Measurements from ENCODE around the gene CRB3. TPM values are rescaled to one million over a fixed set of nuclear protein-coding genes. Genes with fewer than 3 reads are reported as not detected.

The CRB3 gene, protein sequence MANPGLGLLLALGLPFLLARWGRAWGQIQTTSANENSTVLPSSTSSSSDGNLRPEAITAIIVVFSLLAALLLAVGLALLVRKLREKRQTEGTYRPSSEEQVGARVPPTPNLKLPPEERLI
- 0.12 TPM in 1 of 2 replicates, not detected in the other for total RNA-seq

DNA sequence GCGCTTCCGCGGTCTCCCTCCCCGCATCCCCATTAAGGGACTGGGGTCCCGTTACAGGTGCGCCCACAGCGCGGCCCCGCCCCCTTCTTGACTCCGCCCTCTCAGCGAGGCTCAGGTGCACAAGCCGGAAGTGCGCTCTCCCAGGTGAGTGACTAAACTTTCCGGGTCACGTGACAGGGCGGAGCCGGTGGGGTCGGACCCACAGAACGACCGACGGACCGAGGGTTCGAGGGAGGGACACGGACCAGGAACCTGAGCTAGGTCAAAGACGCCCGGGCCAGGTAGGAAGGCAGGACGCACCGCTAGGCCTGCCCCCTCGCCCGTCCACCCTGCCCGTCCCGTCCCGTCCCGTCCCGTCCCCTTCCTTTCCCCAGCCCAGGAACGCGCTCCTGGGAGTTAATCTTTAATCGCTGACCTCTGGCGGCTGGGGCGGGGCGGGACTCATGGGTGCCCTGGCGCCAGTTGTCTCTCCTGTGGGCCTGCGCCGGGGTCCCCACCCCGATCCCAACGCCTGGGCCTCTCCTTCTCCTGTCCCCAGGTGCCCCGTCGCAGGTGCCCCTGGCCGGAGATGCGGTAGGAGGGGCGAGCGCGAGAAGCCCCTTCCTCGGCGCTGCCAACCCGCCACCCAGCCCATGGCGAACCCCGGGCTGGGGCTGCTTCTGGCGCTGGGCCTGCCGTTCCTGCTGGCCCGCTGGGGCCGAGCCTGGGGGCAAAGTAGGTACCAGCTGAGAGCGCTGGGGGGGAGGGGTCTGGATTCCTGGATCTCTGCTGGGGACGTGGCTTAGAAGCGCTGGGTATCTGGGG, at the start of gene CRB3:
Gene CRB3 (plus strand): TSS at position 202 of the 804 bp plus-strand sequence. CDS start 431 bp downstream, at position 633.

DNA sequence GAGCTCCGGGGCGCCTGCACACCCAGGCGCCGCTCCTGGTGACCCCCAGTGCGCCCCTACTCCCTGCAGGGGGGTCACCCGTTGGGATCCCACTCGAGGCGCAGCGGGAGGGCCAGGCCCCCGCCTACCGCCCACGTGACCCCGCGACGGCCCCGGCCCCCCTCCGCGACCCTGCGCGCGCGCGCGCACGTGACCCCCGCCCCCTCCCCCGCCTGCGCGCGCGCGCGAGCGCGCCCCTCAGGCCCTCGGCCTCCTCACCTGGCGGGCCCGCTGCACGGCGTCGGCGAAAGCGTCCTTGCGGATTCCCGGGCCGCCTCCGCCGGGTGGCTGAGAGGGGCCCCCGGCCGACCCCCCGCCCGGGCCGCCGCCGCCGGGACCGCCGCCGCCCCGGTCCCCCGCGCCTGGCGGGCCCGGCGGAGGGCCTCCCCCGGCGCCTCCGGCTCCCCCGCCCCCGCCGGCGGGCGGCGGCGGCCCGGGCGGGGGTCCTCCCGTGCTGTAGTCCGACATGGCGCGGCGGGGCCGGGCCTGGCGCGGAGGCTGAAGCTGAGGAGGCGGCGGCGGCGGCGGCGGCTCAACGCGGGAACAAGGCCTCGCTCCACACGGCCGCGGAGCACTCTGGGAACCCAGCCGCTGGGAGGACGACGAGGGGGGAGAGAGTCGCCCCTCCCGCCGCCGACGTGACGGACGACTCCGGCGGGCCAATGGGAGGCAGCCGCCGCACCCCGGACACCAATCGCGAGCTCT, 39.7 kb upstream of the CRB3 start, which contains the start of gene KHSRP:
Gene KHSRP (minus strand): TSS at position 617 of the 744 bp plus-strand sequence. CDS start 110 bp downstream, at position 507.

DNA sequence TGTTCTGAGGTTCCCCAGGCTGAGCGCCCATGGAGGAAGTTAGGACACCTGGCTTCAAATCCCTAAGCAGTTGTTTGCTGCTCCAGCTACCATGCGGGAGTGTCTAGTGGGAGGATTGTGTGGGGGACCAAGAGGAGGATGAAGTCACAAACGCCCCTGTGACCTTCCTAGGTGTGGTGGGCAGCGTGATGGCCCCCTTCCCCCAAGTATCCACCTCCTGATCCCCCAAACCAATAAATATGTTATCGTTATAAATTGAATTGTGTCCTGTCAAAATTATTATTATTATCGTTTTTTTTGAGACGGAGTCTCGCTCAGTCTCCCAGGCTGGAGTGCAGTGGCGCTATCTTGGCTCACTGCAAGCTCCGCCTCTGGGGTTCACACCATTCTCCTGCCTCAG, 30.4 kb upstream of the CRB3 start, which contains the start of gene SLC25A41:
Gene SLC25A41 (minus strand): TSS at position 101 of the 400 bp plus-strand sequence. CDS start 70 bp downstream, at position 31.

DNA sequence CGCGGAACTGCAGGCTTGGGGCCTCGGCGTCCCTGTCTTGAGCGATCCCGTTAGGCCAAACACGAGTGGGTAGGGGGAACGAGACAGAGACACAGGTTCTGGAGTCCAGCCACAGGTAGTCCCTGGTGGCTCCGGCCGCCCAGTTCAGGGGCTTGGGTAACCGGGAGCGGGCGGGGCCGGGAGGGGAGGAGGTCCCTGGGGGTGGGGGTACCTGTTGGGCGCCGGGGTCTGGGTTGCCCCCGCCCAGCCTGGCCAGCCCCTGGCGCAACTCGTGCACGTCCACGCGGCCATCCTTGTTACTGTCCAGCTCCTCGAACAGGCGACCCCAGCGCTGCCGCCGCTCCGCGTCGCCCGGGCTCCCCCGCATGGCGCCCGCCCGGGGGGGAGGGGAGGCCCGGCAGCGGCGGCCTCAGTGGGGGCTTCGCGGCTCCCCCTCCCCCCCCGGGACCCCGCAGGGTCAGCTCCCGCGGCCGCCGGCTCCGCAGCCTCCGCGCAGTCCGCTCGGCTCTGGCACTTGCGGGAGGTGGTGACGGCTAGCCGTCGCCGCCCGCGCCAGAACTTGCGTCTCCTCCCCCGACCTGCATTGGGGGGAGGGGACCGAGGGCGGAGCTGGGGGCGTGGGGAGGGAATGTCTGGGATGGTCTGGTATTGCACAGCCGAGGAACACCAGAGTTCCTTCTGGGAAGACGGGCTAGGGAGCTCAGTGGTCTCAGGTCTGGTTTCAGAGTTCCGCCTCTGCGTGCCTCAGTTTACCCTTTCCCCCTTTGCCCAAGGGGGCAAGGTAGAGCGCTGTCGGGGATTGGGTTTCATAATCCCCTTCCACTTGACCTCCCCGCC, 4.6 kb upstream of the CRB3 start, which contains the start of gene SLC25A23:
Gene SLC25A23 (minus strand): TSS at position 531 of the 837 bp plus-strand sequence. CDS start 164 bp downstream, at position 367.

DNA sequence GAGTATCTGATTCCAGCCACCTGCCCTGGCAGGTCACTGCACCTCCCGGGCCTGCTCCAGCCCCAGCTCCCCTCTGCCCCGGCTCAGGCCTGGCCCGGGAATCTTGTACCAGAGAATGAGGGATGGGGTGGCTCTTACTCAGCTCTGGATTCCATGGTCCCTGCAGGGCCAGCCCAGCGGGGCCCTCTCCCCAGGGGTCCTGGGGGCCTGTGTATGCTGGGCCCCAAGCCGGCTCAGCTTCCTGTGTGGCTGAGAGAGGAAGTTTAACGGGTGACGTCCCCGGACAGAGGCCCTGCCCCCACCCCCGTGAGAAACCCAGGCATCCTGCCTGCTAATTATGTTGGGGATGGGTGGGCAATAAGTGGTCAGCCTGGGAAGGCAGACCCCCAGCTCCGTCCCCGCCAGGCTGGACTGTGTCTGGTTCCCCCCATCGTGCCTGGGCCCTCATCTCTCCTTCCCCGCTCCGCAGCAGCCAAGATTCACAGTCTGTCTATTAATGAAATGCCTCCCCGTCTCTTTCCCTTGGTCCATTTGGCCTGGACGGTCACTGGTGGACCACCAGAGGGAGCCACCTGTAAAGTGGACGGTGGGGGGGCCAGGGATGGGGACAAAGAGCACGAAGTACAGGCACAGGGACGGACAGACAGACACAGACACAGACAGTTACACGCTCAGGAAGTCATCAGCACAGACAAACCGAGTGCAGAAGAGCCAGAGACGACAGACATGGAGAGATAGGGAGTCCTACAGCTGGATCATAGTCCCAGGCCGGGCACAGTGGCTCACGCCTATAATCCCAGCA, 17.7 kb downstream of the CRB3 start, which contains the start of gene DENND1C:
Gene DENND1C (minus strand): TSS at position 247 of the 802 bp plus-strand sequence. CDS start 92 bp downstream, at position 155.

DNA sequence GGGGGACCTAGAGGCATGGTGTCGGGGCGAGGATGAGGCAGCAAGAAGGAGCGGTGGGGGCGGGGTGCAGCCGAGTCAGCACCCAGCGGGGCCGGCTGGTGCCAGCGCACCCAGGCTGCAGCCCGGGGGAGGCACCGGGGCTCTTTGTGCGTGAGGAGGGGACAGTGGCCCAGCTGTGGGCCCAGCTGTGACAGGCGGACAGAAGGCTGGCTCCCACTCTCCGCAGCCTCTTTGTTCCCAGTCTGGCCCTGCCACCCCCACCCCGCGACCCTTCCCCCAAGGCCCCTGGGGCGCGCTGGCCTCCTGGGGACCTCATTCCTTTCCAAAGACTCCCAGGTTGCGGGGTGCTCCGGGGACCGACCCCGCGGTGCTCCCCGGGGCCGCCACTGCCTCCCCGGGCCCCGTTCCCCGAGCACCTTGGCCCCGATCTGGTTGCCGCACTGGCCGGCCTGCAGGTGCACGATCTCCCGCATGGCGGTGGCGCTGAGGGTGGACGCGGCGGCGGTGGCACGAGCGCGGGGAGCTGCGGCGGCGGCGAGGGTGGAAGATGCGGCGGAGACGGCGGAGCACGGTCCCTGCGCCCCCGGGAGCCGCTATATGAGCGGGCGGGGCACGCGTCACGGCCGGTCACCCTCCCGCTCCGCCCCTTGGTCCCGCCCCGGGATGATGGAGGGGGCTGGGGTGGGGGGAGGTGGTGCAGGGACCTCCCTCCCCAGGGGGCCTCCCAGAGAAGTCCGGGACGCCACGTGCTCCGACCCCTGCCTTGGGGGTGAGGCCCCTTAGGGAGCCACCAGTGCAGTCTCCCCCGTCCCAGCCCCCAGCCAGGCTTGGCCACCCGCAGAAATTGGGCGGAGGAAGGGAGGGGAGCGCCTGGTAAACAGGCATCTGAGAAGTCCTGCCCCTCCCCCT, 37.9 kb downstream of the CRB3 start, which contains the start of gene TUBB4A:
Gene TUBB4A (minus strand): TSS at position 570 of the 909 bp plus-strand sequence. CDS start 97 bp downstream, at position 473.

Other genes starting within 250 kb of the CRB3 start
- 5.2 and 6.5 TPM in 2 replicates for gene MLLT1, start 184.3 kb upstream of the CRB3 start, total RNA-seq
- gene ACER1, start 130.7 kb upstream of the CRB3 start, total RNA-seq = not detected in 2 replicates
- 53.1 and 69.3 TPM in 2 replicates for gene CLPP, start 102.7 kb upstream of the CRB3 start, total RNA-seq
- gene ALKBH7, start 91.5 kb upstream of the CRB3 start, total RNA-seq = 27.4 and 27.7 TPM in 2 replicates
- 0.33 and 0.87 TPM in 2 replicates for gene PSPN, start 88.3 kb upstream of the CRB3 start, total RNA-seq
- gene GTF2F1, start 71.1 kb upstream of the CRB3 start, total RNA-seq = 56.7 and 57.9 TPM in 2 replicates
- 94.7 and 125 TPM in 2 replicates for gene KHSRP, start 39.5 kb upstream of the CRB3 start, total RNA-seq
- 0.11 TPM in 1 of 2 replicates, not detected in the other for gene SLC25A41, start 30.5 kb upstream of the CRB3 start, total RNA-seq
- 11.7 and 29.0 TPM in 2 replicates for gene SLC25A23, start 4.5 kb upstream of the CRB3 start, total RNA-seq
- not detected in 2 replicates for gene DENND1C, start 17.5 kb downstream of the CRB3 start, total RNA-seq
- gene TUBB4A, start 38.0 kb downstream of the CRB3 start, total RNA-seq = not detected in 2 replicates
- 0.11 TPM in 1 of 2 replicates, not detected in the other for gene TNFSF9, start 66.8 kb downstream of the CRB3 start, total RNA-seq
- gene CD70, start 126.9 kb downstream of the CRB3 start, total RNA-seq = not detected in 2 replicates
- gene TNFSF14, start 205.9 kb downstream of the CRB3 start, total RNA-seq = not detected in 2 replicates